Panc1 (cell line): ENCODE results near the gene GABRG3. TPM values are rescaled to one million over a fixed set of nuclear protein-coding genes. Genes with fewer than 3 reads are reported as not detected.

Experiments used
- ATAC-seq: fragments of 200-7000 bp; cut with Tn5 transposase; 2 replicates; pipeline ENCODE4 v1.9.1; 2020; ENCODE audit warnings: mild to moderate bottlenecking, moderate library complexity
- BruUV-seq: library from RNA; stranded (reverse); fragments of 400-500 nt; replicated peaks from 2 replicates; lab custom pipeline; 2021; lab: Mats Ljungman, UMichigan
- CTCF ChIA-PET: fragments of 300-600 bp; sonication (Branson Sonifier 250); formaldehyde crosslinking; loops from one replicate; lab custom pipeline; 2022; ENCODE audit warnings: antibody characterized with exemption; lab: Charles Lee
- POLR2A ChIA-PET: fragments of 300-600 bp; sonication (Branson Sonifier 250); formaldehyde crosslinking; loops from one replicate; lab custom pipeline; 2022; ENCODE audit warnings: antibody characterized with exemption; lab: Charles Lee
- DNase-seq: peaks from one replicate; pipeline ENCODE4 v3.0.0-alpha.2; 2010; ENCODE audit warnings: low read depth, low spot score
- H3K27ac ChIP-seq: 2 replicates; pipeline ENCODE4 v1.5.1; 2011; ENCODE audit warnings: mild to moderate bottlenecking, low read length, inconsistent platforms
- H3K27me3 ChIP-seq: fragments of 200-500 bp; sonication (Bioruptor generic); 2 replicates; pipeline ENCODE4 v1.6.0; 2014; ENCODE audit warnings: low read length, inconsistent platforms; ENCODE audit not compliant: control insufficient read depth, insufficient read depth
- H3K36me3 ChIP-seq: fragments of 200-500 bp; sonication (Bioruptor generic); 2 replicates; pipeline ENCODE4 v1.5.1; 2014; ENCODE audit warnings: inconsistent platforms, mild to moderate bottlenecking, low read length, moderate library complexity; ENCODE audit not compliant: control insufficient read depth, insufficient read depth
- H3K4me1 ChIP-seq: 2 replicates; pipeline ENCODE4 v1.5.1; 2011; ENCODE audit warnings: inconsistent platforms, mild to moderate bottlenecking, low read length, moderate library complexity; ENCODE audit not compliant: control insufficient read depth, insufficient read depth
- H3K4me3 ChIP-seq, 2 experiments: 2 replicates each; pipeline ENCODE4 v1.5.1; 2011 to 2012; ENCODE audit warnings: low read depth in 2 of 2, low read length in 2 of 2, mild to moderate bottlenecking in 2 of 2, inconsistent platforms in 1 of 2, moderate library complexity in 1 of 2
- H3K9me3 ChIP-seq: fragments of 200-500 bp; sonication (Bioruptor generic); 2 replicates; pipeline ENCODE4 v1.5.1; 2014; ENCODE audit warnings: low read depth, mild to moderate bottlenecking, inconsistent platforms, low read length, moderate library complexity; ENCODE audit not compliant: control insufficient read depth, insufficient read depth
- POLR2AphosphoS5 ChIP-seq: IDR thresholded peaks from 2 replicates; pipeline ENCODE4 v1.6.1; 2012; ENCODE audit warnings: mild to moderate bottlenecking, low read depth, low read length, moderate library complexity
- REST ChIP-seq, 2 experiments: IDR thresholded peaks; 2 replicates each; pipeline ENCODE4 v1.6.1; 2011 to 2012; ENCODE audit warnings: low read depth in 2 of 2, control low read depth in 1 of 2, low read length in 1 of 2, mild to moderate bottlenecking in 1 of 2, moderate library complexity in 1 of 2; ENCODE audit not compliant: insufficient read depth in 1 of 2
- SIN3A ChIP-seq: IDR thresholded peaks from 2 replicates; pipeline ENCODE4 v1.6.1; 2012; ENCODE audit warnings: low read depth, mild to moderate bottlenecking, low read length, moderate library complexity, borderline replicate concordance; ENCODE audit not compliant: insufficient read depth
- TCF7L2 ChIP-seq: IDR thresholded peaks from 2 replicates; pipeline ENCODE4 v1.6.1; 2011; ENCODE audit warnings: mild to moderate bottlenecking, low read depth, low read length, inconsistent platforms
- in situ Hi-C: cut with HindIII; loops from 2 replicates; pipeline ENCODE4 v1.10.0; 2016; ENCODE audit warnings: low sequenced_read_pairs, low pct_unique_long_range_greater_than_20kb
- intact Hi-C: fragments of 100-400 bp; cut with micrococcal nuclease; formaldehyde crosslinking; loops from one replicate; pipeline ENCODE4 v1.10.0; 2022; ENCODE audit not compliant: unreplicated experiment
- total RNA-seq: library from RNA; stranded (reverse); gene quantifications from one replicate; pipeline ENCODE4 v1.2.1, GENCODE V29; 2021; ENCODE audit not compliant: unreplicated experiment
- TF ChIP-seq, protein P1 (sequence below): fragments of 450-650 bp; IDR thresholded peaks from 2 replicates; pipeline ENCODE4 v1.5.1; 2017; ENCODE audit warnings: mild to moderate bottlenecking

Gene GABRG3
- total RNA-seq, 1 experiment from 2014 or later = not detected

DNA sequence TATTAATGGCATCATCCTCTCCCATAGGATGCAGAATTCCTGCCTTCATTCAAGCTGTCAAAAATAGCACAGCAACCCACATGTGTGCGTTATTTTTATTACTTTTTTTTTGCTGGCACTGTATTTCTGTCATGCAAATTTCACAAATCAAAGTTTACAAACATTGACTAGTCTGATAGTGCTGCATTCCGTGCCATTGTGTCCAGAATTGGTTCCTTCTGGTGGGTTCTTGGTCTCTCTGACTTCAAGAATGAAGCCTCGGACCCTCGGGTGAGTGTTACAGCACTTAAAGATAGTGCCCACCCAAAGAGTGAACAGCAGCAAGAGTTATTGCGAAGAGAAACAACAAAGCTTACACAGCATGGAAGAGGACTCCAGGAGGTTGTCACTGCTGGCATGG, 490.2 kb downstream of the GABRG3 start:
- no peak for DNase-seq
- H3K27me3 ChIP-seq = no peaks in the 10 kb centered on the region
- in situ Hi-C loops = no loop called here
- no peak overlapping the region for H3K27ac ChIP-seq
- no peaks in the 10 kb centered on the region for H3K4me1 ChIP-seq
- ChIA-PET POLR2A (no interaction called here), CTCF (no interaction called here)
- H3K9me3 ChIP-seq = no peaks in the 10 kb centered on the region; the same call in 1 of the 2 replicates
- no peak overlapping the region for H3K4me3 ChIP-seq
- H3K36me3 ChIP-seq = no peaks in the 10 kb centered on the region
- no peak for ATAC-seq
- no peak for TF ChIP-seq TCF7L2
- BruUV-seq = no TSS peak
- intact Hi-C loops = no loop called here

DNA sequence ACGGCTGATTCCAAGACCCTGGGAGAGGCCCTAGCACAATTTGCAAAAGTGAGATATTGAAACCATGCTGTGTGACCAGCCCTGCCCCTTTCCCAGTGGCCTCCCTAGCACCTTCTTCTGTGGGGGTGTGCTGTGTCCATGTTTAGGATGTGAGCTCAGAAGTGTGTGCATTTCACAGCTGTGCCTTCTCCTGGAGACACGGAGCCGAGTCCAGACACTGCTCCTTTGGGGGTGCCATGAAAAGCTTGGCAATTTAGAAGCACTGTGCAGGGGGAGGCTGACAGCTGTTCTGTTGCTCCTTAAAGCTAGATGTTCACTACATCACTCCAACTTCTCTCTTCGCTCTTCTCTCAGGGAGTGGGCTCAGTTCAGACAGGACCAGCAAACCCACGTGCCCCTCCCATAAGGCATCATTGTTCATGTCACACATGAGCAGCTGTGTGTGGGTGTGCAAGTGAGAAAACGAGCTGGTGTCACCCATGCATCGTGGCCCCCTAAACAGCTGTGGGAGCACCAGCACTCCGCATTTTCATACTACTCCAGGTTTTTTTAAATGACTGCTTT, 492.6 kb downstream of the GABRG3 start:
- TF ChIP-seq TCF7L2 (no peak), POLR2AphosphoS5 (no peak), SIN3A (no peak), REST (IDR thresholded peaks at IDR 0.05; ENCODE audit: insufficient read depth in 1 of 2, low read depth in 2 of 2, low read length in 1 of 2) (no peak)
- TF ChIP-seq, protein P1, sequence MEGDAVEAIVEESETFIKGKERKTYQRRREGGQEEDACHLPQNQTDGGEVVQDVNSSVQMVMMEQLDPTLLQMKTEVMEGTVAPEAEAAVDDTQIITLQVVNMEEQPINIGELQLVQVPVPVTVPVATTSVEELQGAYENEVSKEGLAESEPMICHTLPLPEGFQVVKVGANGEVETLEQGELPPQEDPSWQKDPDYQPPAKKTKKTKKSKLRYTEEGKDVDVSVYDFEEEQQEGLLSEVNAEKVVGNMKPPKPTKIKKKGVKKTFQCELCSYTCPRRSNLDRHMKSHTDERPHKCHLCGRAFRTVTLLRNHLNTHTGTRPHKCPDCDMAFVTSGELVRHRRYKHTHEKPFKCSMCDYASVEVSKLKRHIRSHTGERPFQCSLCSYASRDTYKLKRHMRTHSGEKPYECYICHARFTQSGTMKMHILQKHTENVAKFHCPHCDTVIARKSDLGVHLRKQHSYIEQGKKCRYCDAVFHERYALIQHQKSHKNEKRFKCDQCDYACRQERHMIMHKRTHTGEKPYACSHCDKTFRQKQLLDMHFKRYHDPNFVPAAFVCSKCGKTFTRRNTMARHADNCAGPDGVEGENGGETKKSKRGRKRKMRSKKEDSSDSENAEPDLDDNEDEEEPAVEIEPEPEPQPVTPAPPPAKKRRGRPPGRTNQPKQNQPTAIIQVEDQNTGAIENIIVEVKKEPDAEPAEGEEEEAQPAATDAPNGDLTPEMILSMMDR = no peak
- ATAC-seq (no peak), DNase-seq (no peak)
- POLR2A ChIA-PET = no interaction called here
- CTCF ChIA-PET = no interaction called here
- no peaks in the 10 kb centered on the region for H3K36me3 ChIP-seq
- no peak overlapping the region for H3K27ac ChIP-seq
- H3K4me3 ChIP-seq = no peak overlapping the region
- intact Hi-C loops (no loop called here), in situ Hi-C loops (no loop called here)
- H3K9me3 ChIP-seq = no peaks in the 10 kb centered on the region
- H3K4me1 ChIP-seq = no peaks in the 10 kb centered on the region
- no peaks in the 10 kb centered on the region for H3K27me3 ChIP-seq
- BruUV-seq = no TSS peak

- no TSS peak for BruUV-seq
- DNase-seq = no peak
- Histone ChIP-seq H3K4me3 (no peak overlapping the region), H3K27me3 (no peaks in the 10 kb centered on the region), H3K4me1 (no peaks in the 10 kb centered on the region), H3K36me3 (no peaks in the 10 kb centered on the region), H3K9me3 (no peaks in the 10 kb centered on the region; the same call in 1 of the 2 replicates), H3K27ac (no peak overlapping the region)
- no peak for ATAC-seq
- POLR2A ChIA-PET = interaction anchor here (0.5 kb wide), 1 partner anchor 334 kb away, joined by 3 read pairs; no protein-coding TSS in a partner anchor
- CTCF ChIA-PET = no interaction called here
- in situ Hi-C loops (no loop called here), intact Hi-C loops (no loop called here)
- TF ChIP-seq REST (IDR thresholded peaks at IDR 0.05; ENCODE audit: insufficient read depth in 1 of 2, low read depth in 2 of 2, low read length in 1 of 2) (no peak), TCF7L2 (no peak), SIN3A (no peak), POLR2AphosphoS5 (no peak)
- TF ChIP-seq, protein P1 = no peak
These were observed 494.1 kb downstream of the GABRG3 start for GRCh38 chr15:27464941-27465612.
